GM12891 (cell line): ENCODE data around the gene MED12L.

Experiments used
- PAX5 ChIP-seq: IDR thresholded peaks from 2 replicates; pipeline ENCODE4 v1.6.1; 2011; ENCODE audit warnings: low read length, moderate library complexity, mild to moderate bottlenecking; ENCODE audit not compliant: insufficient read depth, severe bottlenecking
- POLR2A ChIP-seq: IDR thresholded peaks from 2 replicates; pipeline ENCODE4 v1.6.1; 2011; ENCODE audit warnings: low read depth, low read length, control low read depth
- POLR2AphosphoS5 ChIP-seq: IDR thresholded peaks from 2 replicates; pipeline ENCODE4 v1.6.1; 2011; ENCODE audit warnings: low read depth, low read length, control low read depth
- TAF1 ChIP-seq: IDR thresholded peaks from 2 replicates; pipeline ENCODE4 v1.6.1; 2011; ENCODE audit warnings: low read depth, low read length, control low read depth

GRCh38 chr3:151200586-151200985 lies 115.1 kb downstream of the MED12L start:
- no peak for TF ChIP-seq TAF1
- TF ChIP-seq POLR2A = no peak
- TF ChIP-seq POLR2AphosphoS5 = no peak
- no peak for TF ChIP-seq PAX5
